ENCODE measurements around the gene PPP2R2B.

PPP2R2B gene

GRCh38 chr5:146626936-146627335, 251.6 kb downstream of the PPP2R2B start:
- no peak for TF ChIP-seq CTCF (IDR thresholded peaks at IDR 0.05; ENCODE audit: control insufficient read depth, insufficient read depth, low read depth, low read length, missing control alignments)
- no peak for DNase-seq (ENCODE audit: low read depth)
- H3K4me3 ChIP-seq (ENCODE audit: control insufficient read depth, low read depth, low read length): no peak overlapping the region

GRCh38 chr5:146624179-146624578, 254.4 kb downstream of the PPP2R2B start:
- no peak for DNase-seq (ENCODE audit: low read depth)
- TF ChIP-seq CTCF (IDR thresholded peaks at IDR 0.05; ENCODE audit: control insufficient read depth, insufficient read depth, low read depth, low read length, missing control alignments): no peak
- H3K4me3 ChIP-seq (ENCODE audit: control insufficient read depth, low read depth, low read length): no peak overlapping the region

- DNase-seq (ENCODE audit: low read depth): no peak
- no peak overlapping the region for H3K4me3 ChIP-seq (ENCODE audit: control insufficient read depth, low read depth, low read length)
- TF ChIP-seq CTCF (IDR thresholded peaks at IDR 0.05; ENCODE audit: control insufficient read depth, insufficient read depth, low read depth, low read length, missing control alignments): no peak
Measured at GRCh38 chr5:146623666-146624065, 254.9 kb downstream of the PPP2R2B start.

GRCh38 chr5:146623009-146623408, 255.5 kb downstream of the PPP2R2B start:
- TF ChIP-seq CTCF (IDR thresholded peaks at IDR 0.05; ENCODE audit: control insufficient read depth, insufficient read depth, low read depth, low read length, missing control alignments): no peak

GRCh38 chr5:146622391-146622790, 256.2 kb downstream of the PPP2R2B start:
- DNase-seq (ENCODE audit: low read depth): no peak
- TF ChIP-seq CTCF (IDR thresholded peaks at IDR 0.05; ENCODE audit: control insufficient read depth, insufficient read depth, low read depth, low read length, missing control alignments): peak; percentile 53
- H3K4me3 ChIP-seq (ENCODE audit: control insufficient read depth, low read depth, low read length): no peak overlapping the region

More at GRCh38 chr5:146623009-146623408, 255.5 kb downstream of the PPP2R2B start:
- no peak overlapping the region for H3K4me3 ChIP-seq (ENCODE audit: control insufficient read depth, low read depth, low read length)
- no peak for DNase-seq (ENCODE audit: low read depth)

- DNase-seq (ENCODE audit: low read depth): no peak
- H3K4me3 ChIP-seq (ENCODE audit: control insufficient read depth, low read depth, low read length): no peak overlapping the region
- TF ChIP-seq CTCF (IDR thresholded peaks at IDR 0.05; ENCODE audit: control insufficient read depth, insufficient read depth, low read depth, low read length, missing control alignments): no peak
Measured at GRCh38 chr5:146620669-146621051, 257.9 kb downstream of the PPP2R2B start.

Measured in AG09309 (cell line).